HepG2 (cell line): ENCODE data around the gene CCDC120. TPM values are rescaled to one million over a fixed set of nuclear protein-coding genes. Genes with fewer than 3 reads are reported as not detected.

Experiments used
- ATAC-seq: fragments of 200-7000 bp; cut with Tn5 transposase; 3 replicates; pipeline ENCODE4 v1.9.1; 2020; ENCODE audit warnings: mild to moderate bottlenecking, moderate library complexity
- BruUV-seq: library from RNA; stranded (reverse); fragments of 400-500 nt; replicated peaks from 2 replicates; lab custom pipeline; 2021; lab: Mats Ljungman, UMichigan
- CTCF ChIA-PET: fragments of 300-600 bp; formaldehyde crosslinking; extraction: SDS; loops from one replicate; lab custom pipeline; 2021; ENCODE audit warnings: low total read pairs, inconsistent platforms, low intra/inter-chr PET ratio; lab: Yijun Ruan, JAX
- POLR2A ChIA-PET: fragments of 350-600 bp; sonication (Branson Sonifier 250); formaldehyde crosslinking; loops from one replicate; lab custom pipeline; 2020; ENCODE audit warnings: antibody characterized with exemption, inconsistent platforms; lab: Yijun Ruan, JAX
- DNase-seq: peaks from one replicate; pipeline ENCODE4 v3.0.0-alpha.2; 2015; ENCODE audit warnings: low spot score
- FAIRE-seq: peaks from 3 replicates; lab custom pipeline; 2011; peaks lifted over from hg19 to GRCh38; lab: Jason Lieb, UNC
- H2AFZ ChIP-seq: one replicate; pipeline ENCODE4 v1.6.1; 2011; ENCODE audit warnings: low read length, inconsistent platforms
- H3K27ac ChIP-seq: fragments of 300-600 bp; 3 replicates; pipeline ENCODE4 v1.8.0; 2011; ENCODE audit warnings: mixed run types, mild to moderate bottlenecking, mixed read lengths, low read length, inconsistent platforms; ENCODE audit not compliant: insufficient read depth; ENCODE audit errors: extremely low read length
- H3K27me3 ChIP-seq, 2 experiments: fragments of 200-600 bp in 1 of 2; 2 replicates in 1 of 2; 3 replicates in 1 of 2; pipeline versions ENCODE4 v1.6.0 to v1.8.0; 2011; ENCODE audit warnings: low read length in 2 of 2, mild to moderate bottlenecking in 2 of 2, moderate library complexity in 2 of 2, inconsistent platforms in 1 of 2; ENCODE audit not compliant: insufficient read depth in 2 of 2, control insufficient read depth in 1 of 2
- H3K36me3 ChIP-seq, 2 experiments: fragments of 200-600 bp in 1 of 2; replicated peaks in 1 of 2; 2 replicates in 1 of 2; 3 replicates in 1 of 2; pipeline versions ENCODE4 v1.5.1 to v1.8.0; 2011; ENCODE audit warnings: low read length in 2 of 2, inconsistent platforms in 1 of 2; ENCODE audit not compliant: insufficient read depth in 2 of 2, control insufficient read depth in 1 of 2
- H3K4me1 ChIP-seq: 2 replicates; pipeline ENCODE4 v1.5.1; 2012; ENCODE audit warnings: low read length, inconsistent platforms; ENCODE audit not compliant: insufficient read depth
- H3K4me2 ChIP-seq: 2 replicates; pipeline ENCODE4 v1.6.0; 2011; ENCODE audit warnings: low read depth, low read length, inconsistent platforms
- H3K4me3 ChIP-seq, 3 experiments: fragments of 200-600 bp in 1 of 3; sonication (generic), shearing (Covaris generic) in 1 of 3; replicated peaks in 1 of 3; 2 replicates each; pipeline ENCODE4 v1.5.1; 2011 to 2016; ENCODE audit warnings: low read length in 3 of 3, inconsistent platforms in 2 of 3, low read depth in 2 of 3, mild to moderate bottlenecking in 2 of 3, control low read depth in 1 of 3, mixed read lengths in 1 of 3; ENCODE audit not compliant: insufficient read depth in 1 of 3
- H3K79me2 ChIP-seq: one replicate; pipeline ENCODE4 v1.6.1; 2011; ENCODE audit warnings: low read length, inconsistent platforms; ENCODE audit not compliant: insufficient read depth
- H3K9ac ChIP-seq: 2 replicates; pipeline ENCODE4 v1.6.0; 2011; ENCODE audit warnings: mild to moderate bottlenecking, low read depth, low read length, inconsistent platforms; ENCODE audit not compliant: insufficient read depth
- H3K9me3 ChIP-seq: 2 replicates; pipeline ENCODE4 v1.5.1; 2012; ENCODE audit warnings: mild to moderate bottlenecking, low read length
- H4K20me1 ChIP-seq: 2 replicates; pipeline ENCODE4 v1.6.0; 2011; ENCODE audit warnings: inconsistent platforms, mild to moderate bottlenecking, low read length, moderate library complexity; ENCODE audit not compliant: insufficient read depth
- CTCF ChIP-seq: sonication (generic); formaldehyde crosslinking; IDR thresholded peaks from 2 replicates; pipeline ENCODE4 v1.5.0; 2020; ENCODE audit warnings: mild to moderate bottlenecking, missing genetic modification reagents, moderate library complexity
- FOXA3 ChIP-seq: IDR thresholded peaks from 2 replicates; pipeline ENCODE4 v1.6.1; 2016; ENCODE audit warnings: missing genetic modification reagents, missing compliant biosample characterization
- RAD21 ChIP-seq: fragments of 450-650 bp; formaldehyde crosslinking; IDR thresholded peaks from 2 replicates; pipeline ENCODE4 v1.5.0; 2020; ENCODE audit warnings: mild to moderate bottlenecking
- SAP130 ChIP-seq: IDR thresholded peaks from 2 replicates; pipeline ENCODE4 v1.6.1; 2016; ENCODE audit warnings: low read depth
- SMC3 ChIP-seq: IDR thresholded peaks from 2 replicates; pipeline ENCODE4 v1.6.1; 2011; ENCODE audit warnings: low read length, improper control_type of control experiment
- STAG1 ChIP-seq: sonication (generic); formaldehyde crosslinking; IDR thresholded peaks from 2 replicates; pipeline ENCODE4 v1.4.0; 2020; ENCODE audit warnings: missing genetic modification reagents
- TEAD3 ChIP-seq: optimal IDR thresholded peaks from 2 replicates; pipeline ENCODE3; 2016; ENCODE audit warnings: borderline replicate concordance
- TFAP4 ChIP-seq: sonication (generic); IDR thresholded peaks from 2 replicates; pipeline ENCODE4 v1.6.1; 2016; ENCODE audit warnings: low read depth, borderline replicate concordance
- ZNF652 ChIP-seq: IDR thresholded peaks from 2 replicates; pipeline ENCODE4 v1.6.1; 2016; ENCODE audit warnings: low read depth, borderline replicate concordance
- WGBS: methylation state at CpG from one replicate; pipeline ENCODE4 v1.1.6; 2017; ENCODE audit warnings: low lambda C conversion rate; 5-methylcytosine and 5-hydroxymethylcytosine counted together
- in situ Hi-C: cut with HindIII; loops from 2 replicates; pipeline ENCODE4 v1.10.0; 2017; ENCODE audit warnings: low pct_unique_long_range_greater_than_20kb; ENCODE audit not compliant: extremely low pct_ligation_motif_present
- intact Hi-C: fragments of 100-400 bp; cut with micrococcal nuclease; formaldehyde crosslinking; loops from one replicate; pipeline ENCODE4 v1.10.0; 2022; ENCODE audit not compliant: unreplicated experiment
- polyA plus RNA-seq, 8 experiments: library from polyadenylated mRNA; depleted of rRNA in 3 of 8; stranded (reverse) in 7 of 8; unstranded in 1 of 8; fragments of >200 nt; fragmentation: Illumina TruSeq in 4 of 8; extraction: Trizol in 4 of 8; gene quantifications; 2 replicates each; pipeline versions ENCODE4 v1.2.1 to v1.2.3, GENCODE V29; 2011 to 2016; ENCODE audit warnings: low read depth in 4 of 8, missing spikeins in 1 of 8, mixed read lengths in 1 of 8; ENCODE audit not compliant: insufficient read depth in 1 of 8
- total RNA-seq, 5 experiments: library from RNA; depleted of rRNA; stranded (reverse); fragments of >200 nt; fragmentation: Illumina TruSeq; extraction: Trizol; gene quantifications; 2 replicates each; pipeline ENCODE4 v1.2.3, GENCODE V29; 2016; ENCODE audit warnings: low read depth in 1 of 5
- TF ChIP-seq, protein P1 (sequence below): IDR thresholded peaks from 2 replicates; pipeline ENCODE4 v1.6.1; 2016; ENCODE audit warnings: low read depth

The CCDC120 gene
- total and polyA plus RNA-seq, 2 of the 13 experiments (the other 11 are each of a cell fraction or from before 2014, with no cell fraction given): 0.89 to 3.2 TPM

DNA sequence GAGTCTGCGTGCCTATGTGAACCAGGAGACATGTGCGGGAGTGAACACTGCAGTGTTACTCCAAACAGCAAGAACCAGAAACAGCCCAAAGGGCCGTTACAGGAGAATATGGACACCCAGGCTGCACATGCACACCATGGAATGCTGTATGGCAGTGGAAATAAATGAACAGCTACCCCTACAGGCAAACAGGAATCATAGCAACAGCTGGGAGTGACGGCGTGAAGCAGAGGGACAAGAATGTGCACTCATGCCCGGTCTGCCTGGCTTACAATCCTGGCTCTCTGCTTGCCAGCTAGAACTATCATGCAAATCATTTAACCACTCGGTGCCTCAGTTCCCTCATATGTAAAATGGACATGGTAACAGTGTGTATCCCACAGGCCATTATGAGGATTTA lies 48.1 kb downstream of the CCDC120 start:
- Histone ChIP-seq H3K27me3 (no peaks in the 10 kb centered on the region), H3K9me3 (no peaks in the 10 kb centered on the region), H3K36me3 (0 out of 5 replicates have a peak, but pooled peaks cover under 1 to 13% of the 10 kb centered on the region in 2 experiments), H4K20me1 (no peaks in the 10 kb centered on the region), H3K27ac (peak overlapping the region; percentile 13), H2AFZ (no peak overlapping the region), H3K4me3 (no peak overlapping the region), H3K4me2 (no peak overlapping the region), H3K9ac (no peak overlapping the region), H3K79me2 (no peaks in the 10 kb centered on the region)
- peak; percentile 54 for DNase-seq
- intact Hi-C loops: no loop called here
- no TSS peak for BruUV-seq
- POLR2A ChIA-PET: no interaction called here
- WGBS: 55% methylated on average over 4 of the region's 7 CpGs
- peak; percentile 73 for ATAC-seq
- peak; percentile 64 for FAIRE-seq
- TF ChIP-seq ZNF652 (CRISPR knock-in tag) (no peak), TFAP4 (peak; percentile 21; the same call in 1 of the 2 replicates), FOXA3 (0 out of 2 replicates have a peak, but pooled peaks have one; percentile 13), CTCF (peak; percentile 67), SMC3 (peak; percentile 45; the same call in 1 of the 2 replicates), TEAD3 (CRISPR knock-in tag) (peak; percentile 85), SAP130 (CRISPR knock-in tag) (peak; percentile 27; the same call in 1 of the 2 replicates), STAG1 (peak; percentile 52), RAD21 (CRISPR knock-in tag) (peak; percentile 39; the same call in 1 of the 2 replicates)
- TF ChIP-seq, protein P1, sequence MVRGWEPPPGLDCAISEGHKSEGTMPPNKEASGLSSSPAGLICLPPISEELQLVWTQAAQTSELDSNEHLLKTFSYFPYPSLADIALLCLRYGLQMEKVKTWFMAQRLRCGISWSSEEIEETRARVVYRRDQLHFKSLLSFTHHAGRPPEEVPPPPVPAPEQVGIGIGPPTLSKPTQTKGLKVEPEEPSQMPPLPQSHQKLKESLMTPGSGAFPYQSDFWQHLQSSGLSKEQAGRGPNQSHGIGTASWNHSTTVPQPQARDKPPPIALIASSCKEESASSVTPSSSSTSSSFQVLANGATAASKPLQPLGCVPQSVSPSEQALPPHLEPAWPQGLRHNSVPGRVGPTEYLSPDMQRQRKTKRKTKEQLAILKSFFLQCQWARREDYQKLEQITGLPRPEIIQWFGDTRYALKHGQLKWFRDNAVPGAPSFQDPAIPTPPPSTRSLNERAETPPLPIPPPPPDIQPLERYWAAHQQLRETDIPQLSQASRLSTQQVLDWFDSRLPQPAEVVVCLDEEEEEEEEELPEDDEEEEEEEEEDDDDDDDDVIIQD (CRISPR knock-in tag): no peak
- TF ChIP-seq, all 625 proteins: peak for 8
- in situ Hi-C loops: no loop called here
- peaks cover 24% of the 10 kb centered on the region for H3K4me1 ChIP-seq
- CTCF ChIA-PET: no interaction called here
